HepG2 (cell line): ENCODE measurements around the gene PRRT1. TPM values are rescaled to one million over a fixed set of nuclear protein-coding genes. Genes with fewer than 3 reads are reported as not detected.

Experiments used
- CERS6 ChIP-seq: sonication (generic); formaldehyde crosslinking; IDR thresholded peaks from 2 replicates; pipeline ENCODE4 v1.5.0; 2020; ENCODE audit warnings: missing genetic modification reagents
- ESRRA ChIP-seq: sonication (generic); formaldehyde crosslinking; IDR thresholded peaks from 2 replicates; pipeline ENCODE4 v1.5.1; 2020; ENCODE audit warnings: mild to moderate bottlenecking, low read depth, missing genetic modification reagents
- GMEB1 ChIP-seq: sonication (generic); formaldehyde crosslinking; IDR thresholded peaks from 2 replicates; pipeline ENCODE4 v1.5.1; 2020; ENCODE audit warnings: missing genetic modification reagents, mild to moderate bottlenecking, borderline replicate concordance
- HBP1 ChIP-seq: IDR thresholded peaks from 2 replicates; pipeline ENCODE4 v1.6.1; 2016; ENCODE audit warnings: low read depth, control low read depth
- JUNB ChIP-seq: sonication (generic); formaldehyde crosslinking; IDR thresholded peaks from 2 replicates; pipeline ENCODE4 v1.8.0; 2022; ENCODE audit warnings: missing genetic modification reagents, mild to moderate bottlenecking, borderline replicate concordance
- NR2F1 ChIP-seq, 2 experiments: fragments of 450-650 bp in 1 of 2; formaldehyde crosslinking in 1 of 2; IDR thresholded peaks; 2 replicates each; pipeline versions ENCODE4 v1.5.0 to v1.6.1; 2016 to 2020; ENCODE audit warnings: mild to moderate bottlenecking in 1 of 2, missing compliant biosample characterization in 1 of 2, missing genetic modification reagents in 1 of 2, moderate library complexity in 1 of 2
- NR2F2 ChIP-seq: IDR thresholded peaks from 2 replicates; pipeline ENCODE4 v1.6.1; 2012; ENCODE audit warnings: low read depth, inconsistent platforms, borderline replicate concordance
- PHF8 ChIP-seq: sonication (generic); formaldehyde crosslinking; IDR thresholded peaks from 2 replicates; pipeline ENCODE4 v1.5.0; 2020; ENCODE audit warnings: missing genetic modification reagents
- POLR2G ChIP-seq: fragments of 200-400 bp; formaldehyde crosslinking; IDR thresholded peaks from 2 replicates; pipeline ENCODE4 v1.6.1; 2018; ENCODE audit warnings: mild to moderate bottlenecking, low read depth, low read length, moderate library complexity
- SRY ChIP-seq: sonication (generic); formaldehyde crosslinking; IDR thresholded peaks from 2 replicates; pipeline ENCODE4 v1.8.0; 2022; ENCODE audit warnings: mild to moderate bottlenecking, missing genetic modification reagents
- UBTF ChIP-seq: sonication (generic); formaldehyde crosslinking; IDR thresholded peaks from 2 replicates; pipeline ENCODE4 v1.4.0; 2020; ENCODE audit warnings: mild to moderate bottlenecking, missing genetic modification reagents
- USF2 ChIP-seq, 2 experiments: sonication (generic) in 1 of 2; formaldehyde crosslinking in 1 of 2; IDR thresholded peaks; 2 replicates each; pipeline versions ENCODE4 v1.5.1 to v1.6.1; 2011 to 2020; ENCODE audit warnings: borderline replicate concordance in 1 of 2, low read depth in 1 of 2, low read length in 1 of 2, mild to moderate bottlenecking in 1 of 2, missing genetic modification reagents in 1 of 2, moderate library complexity in 1 of 2
- ZNF205 ChIP-seq: IDR thresholded peaks from 2 replicates; pipeline ENCODE4 v1.6.1; 2018; ENCODE audit warnings: missing biosample characterization, missing genetic modification reagents
- ZNF597 ChIP-seq: sonication (generic); formaldehyde crosslinking; IDR thresholded peaks from 2 replicates; pipeline ENCODE4 v1.5.0; 2020; ENCODE audit warnings: missing genetic modification reagents
- polyA plus RNA-seq, 8 experiments: library from polyadenylated mRNA; depleted of rRNA in 3 of 8; stranded (reverse) in 7 of 8; unstranded in 1 of 8; fragments of >200 nt; fragmentation: Illumina TruSeq in 4 of 8; extraction: Trizol in 4 of 8; gene quantifications; 2 replicates each; pipeline versions ENCODE4 v1.2.1 to v1.2.3, GENCODE V29; 2011 to 2016; ENCODE audit warnings: low read depth in 4 of 8, missing spikeins in 1 of 8, mixed read lengths in 1 of 8; ENCODE audit not compliant: insufficient read depth in 1 of 8
- total RNA-seq, 5 experiments: library from RNA; depleted of rRNA; stranded (reverse); fragments of >200 nt; fragmentation: Illumina TruSeq; extraction: Trizol; gene quantifications; 2 replicates each; pipeline ENCODE4 v1.2.3, GENCODE V29; 2016; ENCODE audit warnings: low read depth in 1 of 5

Gene PRRT1
- total and polyA plus RNA-seq, 2 of the 13 experiments (the other 11 are each of a cell fraction or from before 2014, with no cell fraction given) = 0.64 to 1.4 TPM

- TF ChIP-seq CERS6 (CRISPR knock-in tag) (no peak), ESRRA (CRISPR knock-in tag) (no peak), PHF8 (CRISPR knock-in tag) (peak; percentile 34), ZNF597 (CRISPR knock-in tag) (no peak), JUNB (peak; percentile 42; the same call in 1 of the 2 replicates), POLR2G (no peak), GMEB1 (no peak), NR2F1 (CRISPR knock-in tag; IDR thresholded peaks at IDR 0.05) (peak in 1 of 2 experiments; percentile 41; a peak in 2 of 4 replicates), HBP1 (CRISPR knock-in tag) (0 out of 2 replicates have a peak, but pooled peaks have one; percentile 19), UBTF (CRISPR knock-in tag) (peak; percentile 41; the same call in 1 of the 2 replicates), SRY (CRISPR knock-in tag) (no peak), USF2 (IDR thresholded peaks at IDR 0.05; ENCODE audit: low read depth, low read length) (0 out of 2 replicates have a peak, but pooled peaks have one; percentile 8), USF2 (CRISPR knock-in tag; IDR thresholded peaks at IDR 0.05; ENCODE audit: borderline replicate concordance) (no peak), NR2F2 (0 out of 2 replicates have a peak, but pooled peaks have one; percentile 18), ZNF205 (CRISPR knock-in tag) (no peak)
Observed at GRCh38 chr6:32178547-32179440, 27.1 kb upstream of the PRRT1 start (continued).
